HFFc6 (cell line): Measurements from ENCODE around the gene GRIA4. TPM values are rescaled to one million over a fixed set of nuclear protein-coding genes. Genes with fewer than 3 reads are reported as not detected.

Experiments used
- DNase-seq: peaks from one replicate; pipeline ENCODE4 v3.0.0-alpha.2; 2018
- H3K27ac Mint-ChIP-seq: 2 replicates; pipeline ENCODE4 v1.8.0; 2020; ENCODE audit warnings: mild to moderate bottlenecking, mixed read lengths
- H3K27me3 Mint-ChIP-seq: 2 replicates; pipeline ENCODE4 v1.8.0; 2021; ENCODE audit warnings: mild to moderate bottlenecking, moderate library complexity, mixed read lengths; ENCODE audit not compliant: insufficient read depth
- H3K36me3 Mint-ChIP-seq: 2 replicates; pipeline ENCODE4 v1.8.0; 2021; ENCODE audit warnings: low read depth, mixed read lengths
- H3K4me1 Mint-ChIP-seq: 2 replicates; pipeline ENCODE4 v1.8.0; 2020; ENCODE audit warnings: low read depth, mixed read lengths
- H3K4me3 Mint-ChIP-seq: 2 replicates; pipeline ENCODE4 v1.8.0; 2020; ENCODE audit warnings: mild to moderate bottlenecking, moderate library complexity, mixed read lengths
- H3K9me3 Mint-ChIP-seq: 2 replicates; pipeline ENCODE4 v1.8.0; 2020; ENCODE audit warnings: mild to moderate bottlenecking, mixed read lengths
- total RNA-seq, 6 experiments: library from RNA; stranded (reverse); fragmentation: NEBNext Ultra II Directional; extraction: Animal tissue kit (Norgen Biotek cat#: 25700); gene quantifications; 2 replicates in 1 of 6; 3 replicates in 5 of 6; pipeline ENCODE4 v1.2.3, GENCODE V29; 2021
- TF ChIP-seq, protein P1 (sequence below): fragments of 200-600 bp; sonication (generic); IDR thresholded peaks from 2 replicates; pipeline ENCODE4 v1.5.0; 2021; ENCODE audit warnings: antibody characterized with exemption, mild to moderate bottlenecking

Gene GRIA4
- total RNA-seq, 6 experiments from 2014 or later: not detected

DNA sequence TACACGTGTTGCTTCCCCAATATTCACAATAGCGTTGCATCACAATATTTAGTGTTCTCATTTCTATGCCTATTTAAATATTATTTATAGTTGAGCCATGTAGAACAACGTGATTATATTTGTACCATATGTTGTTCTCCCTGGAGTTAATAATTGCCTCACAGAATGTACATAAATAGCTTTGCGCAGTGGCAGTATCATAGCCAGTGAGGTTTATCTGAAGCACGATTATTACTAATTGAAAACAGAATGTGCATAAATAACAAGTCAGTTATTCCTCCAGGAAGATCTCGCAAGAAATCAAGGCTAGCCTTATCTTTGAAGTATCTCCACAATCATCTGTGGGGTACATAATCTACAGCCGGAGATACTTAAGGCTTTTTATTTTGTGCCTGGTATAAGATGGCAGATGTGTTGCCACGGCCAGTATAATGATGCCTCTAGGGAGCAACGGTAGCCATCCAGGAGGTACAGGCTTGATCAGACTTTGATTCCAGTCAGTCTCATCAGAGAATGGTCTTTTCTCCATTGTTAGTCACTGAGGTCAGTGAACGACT, 214.7 kb downstream of the GRIA4 start:
- no peak overlapping the region for H3K27ac Mint-ChIP-seq
- TF ChIP-seq, protein P1, sequence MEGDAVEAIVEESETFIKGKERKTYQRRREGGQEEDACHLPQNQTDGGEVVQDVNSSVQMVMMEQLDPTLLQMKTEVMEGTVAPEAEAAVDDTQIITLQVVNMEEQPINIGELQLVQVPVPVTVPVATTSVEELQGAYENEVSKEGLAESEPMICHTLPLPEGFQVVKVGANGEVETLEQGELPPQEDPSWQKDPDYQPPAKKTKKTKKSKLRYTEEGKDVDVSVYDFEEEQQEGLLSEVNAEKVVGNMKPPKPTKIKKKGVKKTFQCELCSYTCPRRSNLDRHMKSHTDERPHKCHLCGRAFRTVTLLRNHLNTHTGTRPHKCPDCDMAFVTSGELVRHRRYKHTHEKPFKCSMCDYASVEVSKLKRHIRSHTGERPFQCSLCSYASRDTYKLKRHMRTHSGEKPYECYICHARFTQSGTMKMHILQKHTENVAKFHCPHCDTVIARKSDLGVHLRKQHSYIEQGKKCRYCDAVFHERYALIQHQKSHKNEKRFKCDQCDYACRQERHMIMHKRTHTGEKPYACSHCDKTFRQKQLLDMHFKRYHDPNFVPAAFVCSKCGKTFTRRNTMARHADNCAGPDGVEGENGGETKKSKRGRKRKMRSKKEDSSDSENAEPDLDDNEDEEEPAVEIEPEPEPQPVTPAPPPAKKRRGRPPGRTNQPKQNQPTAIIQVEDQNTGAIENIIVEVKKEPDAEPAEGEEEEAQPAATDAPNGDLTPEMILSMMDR: no peak
- no peaks in the 10 kb centered on the region for H3K36me3 Mint-ChIP-seq
- H3K9me3 Mint-ChIP-seq: peaks cover 14% of the 10 kb centered on the region
- DNase-seq: no peak
- no peaks in the 10 kb centered on the region for H3K4me1 Mint-ChIP-seq
- no peaks in the 10 kb centered on the region for H3K27me3 Mint-ChIP-seq
- H3K4me3 Mint-ChIP-seq: no peak overlapping the region

DNA sequence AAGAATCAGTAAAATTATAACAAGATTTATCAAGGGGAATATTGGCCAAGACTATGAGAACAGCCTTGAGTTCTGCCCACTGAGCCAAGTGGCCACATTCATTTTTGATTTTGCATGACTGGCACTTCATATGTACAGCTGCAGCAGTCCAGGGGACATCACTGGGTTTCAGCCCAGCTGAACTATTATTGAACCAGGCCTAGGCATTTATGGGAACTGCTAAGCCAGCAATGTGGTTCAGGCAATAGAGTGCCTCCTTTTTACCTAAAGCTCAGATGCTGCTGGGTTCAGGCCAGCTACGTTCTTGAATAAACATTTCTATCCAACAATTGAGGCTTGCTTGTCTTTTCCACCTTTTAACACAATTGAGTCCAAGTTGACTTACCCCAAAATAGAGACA, 215.3 kb downstream of the GRIA4 start:
- peaks cover 10% of the 10 kb centered on the region for H3K9me3 Mint-ChIP-seq
- no peaks in the 10 kb centered on the region for H3K4me1 Mint-ChIP-seq
- no peaks in the 10 kb centered on the region for H3K27me3 Mint-ChIP-seq
- H3K4me3 Mint-ChIP-seq: no peak overlapping the region
- TF ChIP-seq, protein P1: no peak
- DNase-seq: no peak
- no peaks in the 10 kb centered on the region for H3K36me3 Mint-ChIP-seq
- H3K27ac Mint-ChIP-seq: no peak overlapping the region

DNA sequence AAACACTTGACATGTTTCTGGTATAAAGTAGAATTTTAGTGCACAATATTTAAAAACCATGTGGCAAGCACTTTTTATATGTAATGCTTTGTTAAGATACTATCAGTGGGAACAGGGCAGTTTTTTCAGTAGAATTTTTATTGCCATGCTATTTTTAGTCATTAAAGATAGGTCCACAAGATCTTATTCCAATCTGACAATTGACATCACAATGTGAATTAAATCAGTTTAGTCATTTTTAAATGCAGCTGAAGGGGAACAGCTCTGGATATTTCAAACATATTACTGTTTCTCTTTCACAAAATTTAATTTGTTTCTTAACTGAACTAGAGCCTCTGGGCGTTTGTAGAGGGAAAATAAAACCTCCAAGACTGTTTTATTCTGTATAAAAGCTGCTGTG, 218.0 kb downstream of the GRIA4 start:
- H3K4me3 Mint-ChIP-seq: no peak overlapping the region
- DNase-seq: no peak
- H3K27ac Mint-ChIP-seq: no peak overlapping the region
- peaks cover 5% of the 10 kb centered on the region for H3K9me3 Mint-ChIP-seq
- TF ChIP-seq, protein P1: no peak
- no peaks in the 10 kb centered on the region for H3K36me3 Mint-ChIP-seq
- H3K27me3 Mint-ChIP-seq: no peaks in the 10 kb centered on the region
- no peaks in the 10 kb centered on the region for H3K4me1 Mint-ChIP-seq

DNA sequence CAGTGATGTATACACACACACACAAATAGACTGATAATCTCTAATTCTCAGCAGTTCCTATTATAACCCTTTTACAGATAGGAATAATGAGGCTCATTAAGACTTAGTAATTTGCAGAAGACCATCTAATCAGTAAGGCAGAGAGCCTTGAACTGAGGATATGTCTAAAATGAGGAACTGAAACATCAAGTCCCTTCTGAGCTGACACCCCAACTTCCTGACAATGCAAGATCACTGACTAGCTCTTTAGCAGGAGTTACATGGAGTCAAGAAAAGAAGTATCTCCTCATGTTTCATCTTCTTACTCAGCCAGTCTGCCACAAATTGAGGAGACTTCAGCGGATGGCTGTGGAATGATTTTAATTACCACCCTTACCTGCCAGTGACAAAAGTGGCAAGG, 219.2 kb downstream of the GRIA4 start:
- H3K27me3 Mint-ChIP-seq: no peaks in the 10 kb centered on the region
- H3K4me3 Mint-ChIP-seq: no peak overlapping the region
- no peaks in the 10 kb centered on the region for H3K4me1 Mint-ChIP-seq
- H3K9me3 Mint-ChIP-seq: peaks cover 5% of the 10 kb centered on the region
- DNase-seq: no peak
- H3K36me3 Mint-ChIP-seq: no peaks in the 10 kb centered on the region
- no peak overlapping the region for H3K27ac Mint-ChIP-seq
- TF ChIP-seq, protein P1: no peak

DNA sequence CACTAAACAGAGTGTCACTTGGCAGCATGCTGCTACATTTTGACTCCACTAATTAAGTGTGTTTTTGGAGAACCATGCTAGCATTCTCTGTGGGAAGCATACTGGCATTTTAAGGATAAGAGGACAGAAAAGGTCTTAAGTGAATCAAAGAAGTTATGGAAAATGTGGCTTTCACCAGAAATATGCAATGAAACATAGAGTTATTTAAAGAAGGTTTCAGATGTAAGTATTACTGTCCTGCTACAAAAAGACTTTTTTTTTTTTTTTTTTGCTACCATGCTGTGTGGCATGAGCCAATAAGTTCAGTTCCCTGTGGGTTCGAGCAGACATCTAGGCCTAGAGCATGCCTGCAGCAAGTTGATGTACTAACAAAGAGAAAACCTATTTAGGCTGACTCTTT, 224.6 kb downstream of the GRIA4 start:
- no peak for DNase-seq
- peaks cover 4% of the 10 kb centered on the region for H3K9me3 Mint-ChIP-seq
- no peaks in the 10 kb centered on the region for H3K4me1 Mint-ChIP-seq
- H3K27ac Mint-ChIP-seq: no peak overlapping the region
- H3K4me3 Mint-ChIP-seq: no peak overlapping the region
- H3K36me3 Mint-ChIP-seq: no peaks in the 10 kb centered on the region
- H3K27me3 Mint-ChIP-seq: no peaks in the 10 kb centered on the region; the same call in 1 of the 2 replicates
- TF ChIP-seq, protein P1: no peak
